K562 (cell line): ENCODE measurements around the gene CTSW. TPM values are rescaled to one million over a fixed set of nuclear protein-coding genes. Genes with fewer than 3 reads are reported as not detected.
A peak's percentile ranks its signal among the peaks of the same experiment; 100 is the strongest.

Experiments
- BDP1 ChIP-seq: IDR thresholded peaks from 3 replicates; pipeline ENCODE4 v1.6.1; 2011; ENCODE audit not compliant: insufficient read length, insufficient read depth
- COPS2 ChIP-seq: fragments of 450-650 bp; conservative IDR thresholded peaks from 2 replicates; pipeline ENCODE4 v1.6.1; 2016; ENCODE audit warnings: mild to moderate bottlenecking, moderate library complexity
- CXXC5 ChIP-seq: fragments of 250-450 bp; sonication (Bioruptor Pico); IDR thresholded peaks from 2 replicates; pipeline ENCODE4 v1.8.0; 2022; ENCODE audit warnings: inconsistent platforms, mild to moderate bottlenecking, moderate library complexity
- GATAD2B ChIP-seq: fragments of 450-650 bp; IDR thresholded peaks from 2 replicates; pipeline ENCODE4 v1.6.1; 2017; ENCODE audit warnings: mild to moderate bottlenecking, borderline replicate concordance
- HNRNPLL ChIP-seq: fragments of 200-400 bp; formaldehyde crosslinking; IDR thresholded peaks from 2 replicates; pipeline ENCODE4 v1.6.1; 2017; ENCODE audit warnings: low read length, low read depth, mild to moderate bottlenecking; ENCODE audit not compliant: poor library complexity, severe bottlenecking
- NR4A1 ChIP-seq, 2 experiments: fragments of 250-450 bp in 1 of 2; fragments of 450-650 bp in 1 of 2; sonication (Bioruptor Pico) in 1 of 2; IDR thresholded peaks; 2 replicates each; pipeline versions ENCODE4 v1.4.0 to v1.6.1; 2016 to 2020; ENCODE audit warnings: mild to moderate bottlenecking in 2 of 2, missing compliant biosample characterization in 1 of 2, missing genetic modification characterization in 1 of 2, moderate library complexity in 1 of 2
- NRF1 ChIP-seq, 2 experiments: fragments of 450-650 bp; IDR thresholded peaks in 1 of 2; conservative IDR thresholded peaks in 1 of 2; 2 replicates each; pipeline ENCODE4 v1.6.1; 2014; ENCODE audit warnings: mild to moderate bottlenecking in 2 of 2
- PCBP2 ChIP-seq: fragments of 200-400 bp; formaldehyde crosslinking; IDR thresholded peaks from 2 replicates; pipeline ENCODE4 v1.6.1; 2018; ENCODE audit warnings: low read length, low read depth, mild to moderate bottlenecking, moderate library complexity; ENCODE audit not compliant: poor library complexity, severe bottlenecking
- RBM25 ChIP-seq: fragments of 200-400 bp; formaldehyde crosslinking; IDR thresholded peaks from 2 replicates; pipeline ENCODE4 v1.6.1; 2018; ENCODE audit warnings: low read length, low read depth, moderate library complexity; ENCODE audit not compliant: severe bottlenecking
- RNF2 ChIP-seq: sonication (generic); IDR thresholded peaks from 2 replicates; pipeline ENCODE4 v1.6.1; 2016
- SP1 ChIP-seq: sonication (generic); formaldehyde crosslinking; IDR thresholded peaks from 2 replicates; pipeline ENCODE4 v1.8.1; 2022; ENCODE audit warnings: mild to moderate bottlenecking, missing genetic modification reagents
- ZNF347 ChIP-seq: fragments of 450-650 bp; formaldehyde crosslinking; IDR thresholded peaks from 2 replicates; pipeline ENCODE4 v1.4.0; 2020; ENCODE audit warnings: low read depth, mild to moderate bottlenecking, moderate library complexity
- ZNF583 ChIP-seq: fragments of 250-450 bp; sonication (Bioruptor Pico); IDR thresholded peaks from 2 replicates; pipeline ENCODE4 v1.4.0; 2020
- polyA plus RNA-seq, 8 experiments: library from polyadenylated mRNA; depleted of rRNA in 4 of 8; stranded (reverse) in 5 of 8; unstranded in 3 of 8; fragments of >200 nt; fragmentation: Nextera tagmentation in 2 of 8; fragmentation: Illumina TruSeq in 1 of 8; extraction: Ambion mirVana in 2 of 8; extraction: Trizol in 1 of 8; gene quantifications; 2 replicates each; pipeline versions ENCODE4 v1.2.1 to v1.2.3, GENCODE V29; 2011 to 2014; ENCODE audit warnings: inconsistent platforms in 1 of 8, missing spikeins in 1 of 8
- total RNA-seq, 7 experiments: library from RNA; depleted of rRNA in 6 of 7; stranded (reverse); fragments of >200 nt in 6 of 7; fragmentation: Illumina TruSeq in 2 of 7; extraction: Trizol in 2 of 7; gene quantifications; 2 replicates each; pipeline versions ENCODE4 v1.2.1 to v1.2.3, GENCODE V29; 2011 to 2021; ENCODE audit warnings: low replicate concordance in 1 of 7
- TF ChIP-seq, protein P1 (sequence below): fragments of 250-450 bp; sonication (Bioruptor Pico); IDR thresholded peaks from 2 replicates; pipeline ENCODE4 v1.9.0; 2021; ENCODE audit warnings: mild to moderate bottlenecking, inconsistent platforms
- TF ChIP-seq, protein P2 (sequence below): sonication (generic); formaldehyde crosslinking; IDR thresholded peaks from 2 replicates; pipeline ENCODE4 v1.8.1; 2023; ENCODE audit warnings: missing genetic modification reagents, mild to moderate bottlenecking, borderline replicate concordance
- TF ChIP-seq, protein P3 (sequence below): fragments of 450-650 bp; IDR thresholded peaks from 2 replicates; pipeline ENCODE4 v1.6.1; 2016
- TF ChIP-seq, protein P4 (sequence below): fragments of 250-450 bp; sonication (Bioruptor Pico); IDR thresholded peaks from 2 replicates; pipeline ENCODE4 v1.4.0; 2020; ENCODE audit warnings: mild to moderate bottlenecking, moderate library complexity

Gene CTSW
- total and polyA plus RNA-seq, 9 of the 15 experiments (the other 6 are each of a cell fraction or from before 2014, with no cell fraction given), result 0.04 TPM; not detected in 8

- TF ChIP-seq, protein P1, sequence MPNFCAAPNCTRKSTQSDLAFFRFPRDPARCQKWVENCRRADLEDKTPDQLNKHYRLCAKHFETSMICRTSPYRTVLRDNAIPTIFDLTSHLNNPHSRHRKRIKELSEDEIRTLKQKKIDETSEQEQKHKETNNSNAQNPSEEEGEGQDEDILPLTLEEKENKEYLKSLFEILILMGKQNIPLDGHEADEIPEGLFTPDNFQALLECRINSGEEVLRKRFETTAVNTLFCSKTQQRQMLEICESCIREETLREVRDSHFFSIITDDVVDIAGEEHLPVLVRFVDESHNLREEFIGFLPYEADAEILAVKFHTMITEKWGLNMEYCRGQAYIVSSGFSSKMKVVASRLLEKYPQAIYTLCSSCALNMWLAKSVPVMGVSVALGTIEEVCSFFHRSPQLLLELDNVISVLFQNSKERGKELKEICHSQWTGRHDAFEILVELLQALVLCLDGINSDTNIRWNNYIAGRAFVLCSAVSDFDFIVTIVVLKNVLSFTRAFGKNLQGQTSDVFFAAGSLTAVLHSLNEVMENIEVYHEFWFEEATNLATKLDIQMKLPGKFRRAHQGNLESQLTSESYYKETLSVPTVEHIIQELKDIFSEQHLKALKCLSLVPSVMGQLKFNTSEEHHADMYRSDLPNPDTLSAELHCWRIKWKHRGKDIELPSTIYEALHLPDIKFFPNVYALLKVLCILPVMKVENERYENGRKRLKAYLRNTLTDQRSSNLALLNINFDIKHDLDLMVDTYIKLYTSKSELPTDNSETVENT (CRISPR knock-in tag), result peak; percentile 61; the same call in 1 of the 2 replicates
- no peak for TF ChIP-seq ZNF583 (CRISPR knock-in tag)
- TF ChIP-seq CXXC5 (CRISPR knock-in tag), result peak; percentile 73
- peak; percentile 50 for TF ChIP-seq RBM25
- TF ChIP-seq, protein P2, sequence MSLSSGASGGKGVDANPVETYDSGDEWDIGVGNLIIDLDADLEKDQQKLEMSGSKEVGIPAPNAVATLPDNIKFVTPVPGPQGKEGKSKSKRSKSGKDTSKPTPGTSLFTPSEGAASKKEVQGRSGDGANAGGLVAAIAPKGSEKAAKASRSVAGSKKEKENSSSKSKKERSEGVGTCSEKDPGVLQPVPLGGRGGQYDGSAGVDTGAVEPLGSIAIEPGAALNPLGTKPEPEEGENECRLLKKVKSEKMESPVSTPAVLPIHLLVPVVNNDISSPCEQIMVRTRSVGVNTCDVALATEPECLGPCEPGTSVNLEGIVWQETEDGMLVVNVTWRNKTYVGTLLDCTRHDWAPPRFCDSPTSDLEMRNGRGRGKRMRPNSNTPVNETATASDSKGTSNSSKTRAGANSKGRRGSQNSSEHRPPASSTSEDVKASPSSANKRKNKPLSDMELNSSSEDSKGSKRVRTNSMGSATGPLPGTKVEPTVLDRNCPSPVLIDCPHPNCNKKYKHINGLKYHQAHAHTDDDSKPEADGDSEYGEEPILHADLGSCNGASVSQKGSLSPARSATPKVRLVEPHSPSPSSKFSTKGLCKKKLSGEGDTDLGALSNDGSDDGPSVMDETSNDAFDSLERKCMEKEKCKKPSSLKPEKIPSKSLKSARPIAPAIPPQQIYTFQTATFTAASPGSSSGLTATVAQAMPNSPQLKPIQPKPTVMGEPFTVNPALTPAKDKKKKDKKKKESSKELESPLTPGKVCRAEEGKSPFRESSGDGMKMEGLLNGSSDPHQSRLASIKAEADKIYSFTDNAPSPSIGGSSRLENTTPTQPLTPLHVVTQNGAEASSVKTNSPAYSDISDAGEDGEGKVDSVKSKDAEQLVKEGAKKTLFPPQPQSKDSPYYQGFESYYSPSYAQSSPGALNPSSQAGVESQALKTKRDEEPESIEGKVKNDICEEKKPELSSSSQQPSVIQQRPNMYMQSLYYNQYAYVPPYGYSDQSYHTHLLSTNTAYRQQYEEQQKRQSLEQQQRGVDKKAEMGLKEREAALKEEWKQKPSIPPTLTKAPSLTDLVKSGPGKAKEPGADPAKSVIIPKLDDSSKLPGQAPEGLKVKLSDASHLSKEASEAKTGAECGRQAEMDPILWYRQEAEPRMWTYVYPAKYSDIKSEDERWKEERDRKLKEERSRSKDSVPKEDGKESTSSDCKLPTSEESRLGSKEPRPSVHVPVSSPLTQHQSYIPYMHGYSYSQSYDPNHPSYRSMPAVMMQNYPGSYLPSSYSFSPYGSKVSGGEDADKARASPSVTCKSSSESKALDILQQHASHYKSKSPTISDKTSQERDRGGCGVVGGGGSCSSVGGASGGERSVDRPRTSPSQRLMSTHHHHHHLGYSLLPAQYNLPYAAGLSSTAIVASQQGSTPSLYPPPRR, result 0 out of 2 replicates have a peak, but pooled peaks have one; percentile 54
- no peak for TF ChIP-seq PCBP2
- no peak for TF ChIP-seq COPS2
- no peak for TF ChIP-seq ZNF347 (CRISPR knock-in tag)
- peak; percentile 75 for TF ChIP-seq HNRNPLL
- no peak for TF ChIP-seq BDP1
- peak; percentile 30; the same call in 1 of the 2 replicates for TF ChIP-seq RNF2
- TF ChIP-seq, protein P3, sequence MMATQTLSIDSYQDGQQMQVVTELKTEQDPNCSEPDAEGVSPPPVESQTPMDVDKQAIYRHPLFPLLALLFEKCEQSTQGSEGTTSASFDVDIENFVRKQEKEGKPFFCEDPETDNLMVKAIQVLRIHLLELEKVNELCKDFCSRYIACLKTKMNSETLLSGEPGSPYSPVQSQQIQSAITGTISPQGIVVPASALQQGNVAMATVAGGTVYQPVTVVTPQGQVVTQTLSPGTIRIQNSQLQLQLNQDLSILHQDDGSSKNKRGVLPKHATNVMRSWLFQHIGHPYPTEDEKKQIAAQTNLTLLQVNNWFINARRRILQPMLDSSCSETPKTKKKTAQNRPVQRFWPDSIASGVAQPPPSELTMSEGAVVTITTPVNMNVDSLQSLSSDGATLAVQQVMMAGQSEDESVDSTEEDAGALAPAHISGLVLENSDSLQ, result peak; percentile 29; the same call in 1 of the 2 replicates
- peak; percentile 75; the same call in 1 of the 2 replicates for TF ChIP-seq SP1 (CRISPR knock-in tag)
- TF ChIP-seq NRF1 (conservative IDR thresholded peaks at IDR 0.05 in 1 of 2, IDR thresholded peaks at IDR 0.05 in 1 of 2), result peak; percentile 89 to 90
- peak; percentile 92 for TF ChIP-seq GATAD2B
- TF ChIP-seq, protein P4, sequence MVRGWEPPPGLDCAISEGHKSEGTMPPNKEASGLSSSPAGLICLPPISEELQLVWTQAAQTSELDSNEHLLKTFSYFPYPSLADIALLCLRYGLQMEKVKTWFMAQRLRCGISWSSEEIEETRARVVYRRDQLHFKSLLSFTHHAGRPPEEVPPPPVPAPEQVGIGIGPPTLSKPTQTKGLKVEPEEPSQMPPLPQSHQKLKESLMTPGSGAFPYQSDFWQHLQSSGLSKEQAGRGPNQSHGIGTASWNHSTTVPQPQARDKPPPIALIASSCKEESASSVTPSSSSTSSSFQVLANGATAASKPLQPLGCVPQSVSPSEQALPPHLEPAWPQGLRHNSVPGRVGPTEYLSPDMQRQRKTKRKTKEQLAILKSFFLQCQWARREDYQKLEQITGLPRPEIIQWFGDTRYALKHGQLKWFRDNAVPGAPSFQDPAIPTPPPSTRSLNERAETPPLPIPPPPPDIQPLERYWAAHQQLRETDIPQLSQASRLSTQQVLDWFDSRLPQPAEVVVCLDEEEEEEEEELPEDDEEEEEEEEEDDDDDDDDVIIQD (CRISPR knock-in tag), result no peak
- TF ChIP-seq NR4A1 (CRISPR knock-in tag; IDR thresholded peaks at IDR 0.05), result 0 out of 2 replicates have a peak, but pooled peaks have one; percentile 18
- TF ChIP-seq NR4A1 (tag; IDR thresholded peaks at IDR 0.05), result no peak
Measured at GRCh38 chr11:65857853-65858680, 21.6 kb upstream of the CTSW start, which contains the start of gene CFL1 (continued).
